ENCODE results near the gene MYCBP2.
A peak's percentile ranks its signal among the peaks of the same experiment; 100 is the strongest.
"Not testable (repeated sequence)": the region's sequence is repeated elsewhere in the genome, so short reads cannot be mapped to it uniquely, and the experiment has no call there.

MYCBP2 gene

DNA sequence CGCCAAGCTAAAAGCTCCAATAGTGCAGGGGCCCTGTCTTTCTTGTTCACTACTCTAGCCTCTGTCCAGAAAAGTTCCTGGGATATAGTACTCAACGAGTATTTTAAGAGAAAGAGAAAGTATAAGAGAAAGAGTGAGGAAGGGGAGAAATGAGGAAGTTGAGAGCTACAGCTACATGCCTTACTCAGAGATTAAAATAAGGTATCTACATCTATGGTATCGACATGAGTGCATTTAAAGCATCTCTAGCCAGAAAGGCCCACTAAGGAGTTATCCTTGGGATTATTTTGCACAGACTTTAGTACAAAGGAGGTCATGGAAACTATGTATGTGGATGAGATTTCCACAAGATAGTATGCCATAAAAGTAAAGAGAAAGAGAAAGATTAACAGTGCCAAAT, 28.5 kb downstream of the MYCBP2 start:
- H3K36me3 Mint-ChIP-seq, result peaks cover 16% of the 10 kb centered on the region
- H3K4me1 Mint-ChIP-seq (ENCODE audit: low read depth), result peaks cover 64% of the 10 kb centered on the region
- H3K27me3 Mint-ChIP-seq, result no peaks in the 10 kb centered on the region
- peak overlapping the region; percentile 13 for H3K27ac Mint-ChIP-seq
- no peaks in the 10 kb centered on the region for H3K9me3 Mint-ChIP-seq (ENCODE audit: low read depth)
- H3K4me3 Mint-ChIP-seq, result peak overlapping the region; percentile 3

DNA sequence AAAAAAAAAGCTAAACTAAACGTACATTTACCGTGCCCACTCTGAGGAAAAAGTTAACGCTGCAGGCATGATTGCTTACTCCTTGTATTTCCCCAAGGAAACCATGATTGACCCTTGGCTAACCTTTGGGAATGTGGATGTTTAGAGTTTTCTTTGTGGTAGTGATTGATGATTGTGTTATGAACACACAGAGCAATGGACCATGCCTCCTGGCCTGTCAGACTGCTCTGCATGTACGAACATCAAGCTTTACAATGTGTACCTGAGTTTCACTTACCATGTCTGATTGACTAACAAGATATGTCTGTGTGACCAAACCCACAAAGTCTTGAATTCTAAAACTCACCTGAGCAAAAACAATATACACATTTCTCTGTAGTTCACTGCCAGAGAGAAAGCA, 35.1 kb downstream of the MYCBP2 start:
- Mint-ChIP-seq H3K4me1 (ENCODE audit: low read depth) (peaks cover 43% of the 10 kb centered on the region), H3K4me3 (no peak overlapping the region), H3K27ac (peak overlapping the region; percentile 79), H3K36me3 (peaks cover 47% of the 10 kb centered on the region), H3K9me3 (ENCODE audit: low read depth) (no peaks in the 10 kb centered on the region), H3K27me3 (no peaks in the 10 kb centered on the region)

DNA sequence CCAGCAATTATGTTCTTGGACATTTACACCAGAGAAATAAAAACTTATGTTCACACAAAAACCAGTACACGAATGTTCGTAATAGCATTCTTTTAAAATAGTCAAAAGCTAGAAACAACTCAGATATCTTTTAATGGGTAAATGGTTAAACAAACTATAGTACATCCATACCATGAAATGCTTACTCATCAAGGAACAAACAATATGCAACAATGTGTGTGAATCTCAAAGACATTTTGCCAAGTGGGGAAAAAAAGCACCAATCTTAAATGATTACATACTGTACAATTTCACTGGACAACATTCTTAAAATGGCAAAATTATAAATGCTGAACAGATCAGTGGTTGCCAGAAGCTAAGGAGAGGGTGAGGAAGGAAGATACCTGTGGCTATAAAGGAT, 36.6 kb downstream of the MYCBP2 start:
- Mint-ChIP-seq H3K4me3 (peak overlapping the region; percentile 47), H3K27ac (peak overlapping the region; percentile 86), H3K4me1 (ENCODE audit: low read depth) (peaks cover 43% of the 10 kb centered on the region)

DNA sequence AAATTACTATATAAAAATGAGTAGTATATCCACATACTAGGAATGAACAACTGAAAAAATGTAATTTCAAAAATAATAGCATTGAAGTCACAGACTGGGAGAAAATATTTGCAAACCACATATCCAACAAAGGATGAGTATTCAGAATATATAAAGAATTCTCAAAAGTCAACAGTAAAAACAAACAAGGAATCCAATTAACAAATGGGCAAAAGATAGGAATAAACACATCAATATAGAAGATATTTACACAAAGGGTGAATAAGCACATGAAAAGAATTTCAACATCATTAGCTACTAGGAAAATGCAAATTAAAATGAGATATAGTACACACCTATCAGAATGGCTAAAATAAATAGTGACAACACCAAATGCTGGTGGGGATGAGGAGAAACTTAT, 37.0 kb downstream of the MYCBP2 start:
- Mint-ChIP-seq H3K27ac (peak overlapping the region; percentile 61), H3K9me3 (ENCODE audit: low read depth) (no peaks in the 10 kb centered on the region), H3K4me1 (ENCODE audit: low read depth) (peaks cover 43% of the 10 kb centered on the region), H3K27me3 (no peaks in the 10 kb centered on the region), H3K36me3 (peaks cover 42% of the 10 kb centered on the region), H3K4me3 (no peak overlapping the region)

More for the DNA sequence above, 36.6 kb downstream of the MYCBP2 start:
- Mint-ChIP-seq H3K9me3 (ENCODE audit: low read depth) (no peaks in the 10 kb centered on the region), H3K27me3 (no peaks in the 10 kb centered on the region), H3K36me3 (peaks cover 42% of the 10 kb centered on the region)

DNA sequence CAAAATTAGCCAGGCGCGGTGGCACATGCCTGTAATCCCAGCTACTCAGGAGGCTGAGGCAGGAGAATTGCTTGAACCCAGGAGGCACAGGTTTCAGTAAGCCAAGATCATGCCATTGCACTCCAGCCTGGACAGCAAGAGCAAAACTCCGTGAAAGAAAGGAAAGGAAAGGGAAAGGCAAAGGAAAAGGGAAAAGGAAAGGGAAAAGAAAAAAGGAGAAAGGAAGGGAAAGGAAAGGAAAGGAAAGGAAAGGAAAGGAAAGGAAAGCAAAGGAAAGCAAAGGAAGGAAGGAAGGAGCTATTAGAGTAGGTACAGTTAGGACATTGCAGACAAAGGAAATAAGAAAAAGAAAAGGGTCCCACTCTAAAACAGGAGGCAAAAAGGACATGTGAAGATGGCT, 41.3 kb downstream of the MYCBP2 start:
- not testable (repeated sequence) for H3K4me3 Mint-ChIP-seq; H3K27me3 Mint-ChIP-seq; H3K9me3 Mint-ChIP-seq (ENCODE audit: low read depth); H3K27ac Mint-ChIP-seq
- peaks cover 27% of the 10 kb centered on the region for H3K4me1 Mint-ChIP-seq (ENCODE audit: low read depth)
- peaks cover 31% of the 10 kb centered on the region for H3K36me3 Mint-ChIP-seq

DNA sequence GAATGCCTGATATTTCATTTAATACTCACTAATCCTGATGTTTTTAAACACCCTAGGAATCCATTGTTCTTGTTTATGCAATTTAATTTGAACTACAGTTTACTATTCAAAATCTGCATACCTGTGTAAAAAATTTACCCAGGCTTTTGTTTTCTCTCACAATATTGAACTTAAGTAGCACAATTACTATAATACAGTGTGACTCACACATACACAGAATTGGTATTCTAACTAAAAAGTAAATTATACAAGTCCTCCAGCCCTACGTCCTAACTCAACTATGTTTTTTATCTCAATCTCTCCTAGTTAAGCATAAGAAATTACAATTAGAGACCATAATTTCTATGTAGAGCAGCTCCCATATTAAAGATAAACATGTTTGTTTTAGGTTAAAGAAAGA, 41.8 kb downstream of the MYCBP2 start:
- no peak overlapping the region for H3K4me3 Mint-ChIP-seq
- H3K27me3 Mint-ChIP-seq, result no peaks in the 10 kb centered on the region
- peaks cover 25% of the 10 kb centered on the region for H3K4me1 Mint-ChIP-seq (ENCODE audit: low read depth)
- H3K27ac Mint-ChIP-seq, result no peak overlapping the region
- no peaks in the 10 kb centered on the region for H3K9me3 Mint-ChIP-seq (ENCODE audit: low read depth)
- H3K36me3 Mint-ChIP-seq, result peaks cover 31% of the 10 kb centered on the region

DNA sequence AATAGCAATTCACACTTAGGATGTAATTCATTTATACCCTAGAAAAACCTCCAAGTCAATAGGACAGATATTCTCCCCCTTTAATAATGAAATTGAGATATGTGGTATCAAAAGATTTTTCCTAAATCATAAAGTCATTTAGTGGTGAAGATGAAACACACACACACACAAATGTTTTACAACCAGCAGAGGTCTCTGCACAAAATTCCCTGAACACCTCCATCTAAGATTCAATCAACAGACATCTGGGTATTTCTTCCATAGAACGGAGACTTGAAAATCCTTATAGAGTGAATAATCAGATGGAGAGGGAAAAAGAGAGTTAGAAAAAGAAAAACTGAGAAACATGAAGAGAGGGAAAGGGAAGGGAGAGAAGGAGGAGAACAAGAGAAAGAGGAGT, 52.8 kb downstream of the MYCBP2 start:
- Mint-ChIP-seq H3K27ac (peak overlapping the region; percentile 61), H3K27me3 (no peaks in the 10 kb centered on the region), H3K4me1 (ENCODE audit: low read depth) (peaks cover 18% of the 10 kb centered on the region), H3K9me3 (ENCODE audit: low read depth) (no peaks in the 10 kb centered on the region), H3K4me3 (no peak overlapping the region), H3K36me3 (peaks cover 6% of the 10 kb centered on the region)

DNA sequence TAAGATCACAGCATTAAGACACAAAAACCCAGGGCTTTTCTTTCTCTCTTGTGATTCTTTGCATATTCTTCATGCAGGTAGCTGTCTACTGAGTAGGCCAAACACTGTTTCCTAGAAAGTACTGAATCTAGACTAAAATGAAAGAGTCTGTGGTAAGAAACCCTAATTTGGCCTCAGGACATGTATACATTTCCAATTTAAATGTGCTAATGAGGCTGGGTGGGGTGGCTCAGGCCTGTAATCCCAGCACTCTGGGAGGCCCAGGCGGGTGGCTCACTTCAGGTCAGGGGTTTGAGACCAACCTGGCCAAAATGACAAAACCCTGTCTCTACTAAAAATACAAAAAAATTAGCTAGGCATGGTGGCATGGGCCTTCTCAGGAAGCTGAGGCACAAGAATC, 57.8 kb downstream of the MYCBP2 start:
- no peaks in the 10 kb centered on the region for H3K27me3 Mint-ChIP-seq
- H3K9me3 Mint-ChIP-seq (ENCODE audit: low read depth), result no peaks in the 10 kb centered on the region
- no peak overlapping the region for H3K4me3 Mint-ChIP-seq
- H3K4me1 Mint-ChIP-seq (ENCODE audit: low read depth), result peaks cover 4% of the 10 kb centered on the region
- no peak overlapping the region for H3K27ac Mint-ChIP-seq
- peaks cover 3% of the 10 kb centered on the region for H3K36me3 Mint-ChIP-seq

DNA sequence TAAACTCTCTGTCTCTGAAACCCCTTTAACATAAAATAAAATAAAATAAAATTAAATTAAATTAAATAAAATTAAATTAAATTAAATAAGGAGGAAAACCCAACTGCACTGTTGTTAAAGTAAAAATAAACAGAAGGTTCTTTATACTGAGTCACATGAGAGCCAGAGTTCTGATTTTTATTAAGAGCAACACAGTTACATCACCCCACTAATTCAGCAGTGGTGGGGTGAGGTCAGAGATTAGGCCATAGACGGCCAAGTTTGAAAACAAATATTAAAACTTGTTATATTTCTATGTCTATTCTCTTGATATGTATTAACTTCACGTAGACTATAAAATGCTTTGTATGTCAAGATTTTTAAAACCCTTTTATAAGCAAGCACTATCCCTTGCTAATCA, 59.5 kb downstream of the MYCBP2 start:
- H3K4me1 Mint-ChIP-seq (ENCODE audit: low read depth), result peaks cover 4% of the 10 kb centered on the region
- H3K27me3 Mint-ChIP-seq, result no peaks in the 10 kb centered on the region
- H3K9me3 Mint-ChIP-seq (ENCODE audit: low read depth), result no peaks in the 10 kb centered on the region
- no peak overlapping the region for H3K27ac Mint-ChIP-seq
- peaks cover 5% of the 10 kb centered on the region for H3K36me3 Mint-ChIP-seq
- H3K4me3 Mint-ChIP-seq, result no peak overlapping the region

DNA sequence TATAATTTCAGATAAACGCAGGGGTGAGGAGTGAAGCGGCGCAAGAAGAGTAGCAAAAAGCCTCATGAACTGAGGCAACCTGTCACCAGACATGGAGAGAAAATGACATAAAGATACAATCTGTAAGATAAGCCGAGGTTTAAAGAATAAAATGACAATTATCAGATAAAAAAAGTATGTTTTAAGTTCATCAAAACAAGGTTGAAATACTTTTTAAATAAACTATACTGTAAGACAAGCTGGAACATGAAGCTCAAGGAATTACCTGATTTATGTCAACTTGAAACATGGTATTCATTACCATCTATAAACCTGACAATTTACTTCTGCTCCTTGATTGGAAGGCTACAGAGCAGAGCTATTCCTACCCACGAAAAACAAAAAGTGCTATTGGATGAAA, 61.6 kb downstream of the MYCBP2 start:
- Mint-ChIP-seq H3K36me3 (peaks cover 5% of the 10 kb centered on the region), H3K27ac (no peak overlapping the region), H3K4me1 (ENCODE audit: low read depth) (peaks cover 4% of the 10 kb centered on the region), H3K4me3 (no peak overlapping the region), H3K27me3 (no peaks in the 10 kb centered on the region), H3K9me3 (ENCODE audit: low read depth) (no peaks in the 10 kb centered on the region)

DNA sequence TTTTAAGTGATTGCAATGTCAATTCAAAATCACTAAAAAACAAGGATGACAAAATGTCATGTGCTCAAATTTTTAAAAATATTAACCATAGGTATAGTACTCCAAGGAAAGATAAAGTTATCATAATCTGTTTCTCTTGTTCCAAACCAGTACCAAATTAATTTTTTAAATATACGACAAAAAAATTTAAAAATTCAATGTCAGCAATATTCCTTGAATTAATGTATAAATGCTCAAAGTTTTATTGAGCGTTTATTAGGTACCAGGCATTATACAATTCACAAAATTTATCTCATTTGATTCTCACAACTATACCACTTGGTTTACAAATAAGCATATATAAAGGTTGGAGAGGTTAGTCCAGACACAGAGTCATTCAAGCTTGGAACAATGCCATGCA, 64.7 kb downstream of the MYCBP2 start:
- H3K4me1 Mint-ChIP-seq (ENCODE audit: low read depth), result peaks cover 5% of the 10 kb centered on the region
- H3K36me3 Mint-ChIP-seq, result peaks cover 14% of the 10 kb centered on the region
- H3K4me3 Mint-ChIP-seq, result no peak overlapping the region
- H3K9me3 Mint-ChIP-seq (ENCODE audit: low read depth), result no peaks in the 10 kb centered on the region
- no peak overlapping the region for H3K27ac Mint-ChIP-seq
- no peaks in the 10 kb centered on the region for H3K27me3 Mint-ChIP-seq

DNA sequence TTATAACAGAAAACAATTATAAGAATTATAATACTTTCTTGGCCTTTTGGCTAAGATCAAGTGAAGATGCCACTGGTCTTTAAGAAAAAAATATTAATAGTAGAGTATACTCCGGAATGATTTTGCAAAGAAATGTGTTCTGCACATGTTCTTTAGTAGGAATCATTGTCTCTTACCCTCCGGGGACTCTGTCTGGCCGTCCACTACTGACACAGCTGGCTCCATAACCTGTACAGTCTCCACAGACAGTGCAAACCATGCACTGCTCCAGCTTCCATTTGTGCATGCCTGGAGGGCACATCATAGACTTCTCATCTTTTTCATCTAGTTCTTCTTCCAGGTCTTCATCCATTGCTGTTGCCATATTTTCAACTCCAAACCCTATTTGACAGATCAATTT, 75.9 kb downstream of the MYCBP2 start:
- Mint-ChIP-seq H3K9me3 (ENCODE audit: low read depth) (no peaks in the 10 kb centered on the region), H3K4me3 (no peak overlapping the region), H3K36me3 (peaks cover 29% of the 10 kb centered on the region), H3K27me3 (no peaks in the 10 kb centered on the region), H3K27ac (peak overlapping the region; percentile 52), H3K4me1 (ENCODE audit: low read depth) (peaks cover 26% of the 10 kb centered on the region)

DNA sequence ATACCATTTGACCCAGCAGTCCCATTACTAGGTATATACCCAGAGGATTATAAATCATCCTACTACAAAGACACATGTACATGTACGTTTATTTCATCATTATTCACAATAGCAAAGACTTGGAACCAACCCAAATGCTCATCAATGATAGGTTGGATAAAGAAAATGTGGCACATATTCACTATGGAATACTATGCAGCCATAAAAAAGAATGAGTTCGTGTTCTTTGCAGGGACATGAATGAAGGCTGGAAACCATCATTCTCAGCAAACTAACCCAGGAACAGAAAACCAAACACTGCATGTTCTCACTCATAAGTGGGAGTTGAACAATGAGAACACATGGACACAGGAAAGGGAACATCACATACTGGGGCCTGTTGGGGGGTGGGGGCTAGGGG, 81.7 kb downstream of the MYCBP2 start:
- H3K4me1 Mint-ChIP-seq (ENCODE audit: low read depth), result peaks cover 18% of the 10 kb centered on the region
- not testable (repeated sequence) for H3K4me3 Mint-ChIP-seq; H3K27me3 Mint-ChIP-seq; H3K9me3 Mint-ChIP-seq (ENCODE audit: low read depth); H3K27ac Mint-ChIP-seq
- peaks cover 31% of the 10 kb centered on the region for H3K36me3 Mint-ChIP-seq

DNA sequence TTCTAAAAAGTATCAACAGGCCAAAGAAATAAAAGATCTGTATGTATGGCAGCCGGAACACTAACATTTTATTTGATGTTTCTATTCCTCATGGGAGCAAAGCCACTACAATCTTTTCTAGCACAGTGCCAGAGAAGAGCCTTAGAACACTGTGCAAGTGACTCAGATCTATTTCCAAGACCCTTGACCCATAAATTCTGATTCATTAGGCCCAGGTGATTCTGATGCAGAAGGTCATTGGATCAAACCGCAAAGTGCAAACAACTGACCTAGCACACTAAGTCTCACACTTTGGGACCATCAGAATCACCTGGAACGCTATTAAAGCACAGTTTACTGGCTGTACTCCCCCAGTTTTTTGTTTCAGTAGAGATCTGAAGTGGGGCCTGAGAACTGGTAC, 87.6 kb downstream of the MYCBP2 start:
- Mint-ChIP-seq H3K4me1 (ENCODE audit: low read depth) (peaks cover 11% of the 10 kb centered on the region), H3K27ac (no peak overlapping the region), H3K36me3 (peaks cover 9% of the 10 kb centered on the region), H3K9me3 (ENCODE audit: low read depth) (no peaks in the 10 kb centered on the region), H3K27me3 (no peaks in the 10 kb centered on the region), H3K4me3 (no peak overlapping the region)

DNA sequence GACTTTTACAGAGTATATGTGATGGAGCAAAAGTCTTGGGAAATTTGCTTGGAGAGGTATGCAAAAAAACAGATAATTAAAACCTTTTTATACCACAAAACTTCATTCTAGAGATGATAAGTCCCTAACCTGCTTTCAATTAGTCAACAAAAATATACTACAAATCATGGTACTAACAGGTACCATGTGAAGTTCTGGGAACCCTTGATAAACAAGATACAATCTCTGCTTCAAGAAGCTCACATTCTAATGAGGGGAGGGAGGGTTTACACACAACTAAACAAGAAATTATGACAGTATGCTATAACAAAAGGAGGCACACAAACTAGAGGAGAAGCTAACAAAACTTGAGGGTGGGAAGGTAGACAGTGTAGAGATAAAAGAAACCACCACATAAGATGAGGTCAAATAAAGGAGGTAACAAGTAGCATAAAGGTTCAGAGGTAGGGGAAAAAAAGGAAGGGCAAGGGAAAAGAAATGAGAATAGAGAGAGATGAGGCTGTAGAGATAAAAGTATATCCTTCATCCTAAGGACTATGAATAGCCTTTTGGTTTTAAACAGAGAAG, 91.4 kb downstream of the MYCBP2 start:
- Mint-ChIP-seq H3K4me3 (no peak overlapping the region), H3K27me3 (no peaks in the 10 kb centered on the region), H3K4me1 (ENCODE audit: low read depth) (peaks cover 19% of the 10 kb centered on the region), H3K27ac (no peak overlapping the region), H3K36me3 (peaks cover 10% of the 10 kb centered on the region), H3K9me3 (ENCODE audit: low read depth) (no peaks in the 10 kb centered on the region)

DNA sequence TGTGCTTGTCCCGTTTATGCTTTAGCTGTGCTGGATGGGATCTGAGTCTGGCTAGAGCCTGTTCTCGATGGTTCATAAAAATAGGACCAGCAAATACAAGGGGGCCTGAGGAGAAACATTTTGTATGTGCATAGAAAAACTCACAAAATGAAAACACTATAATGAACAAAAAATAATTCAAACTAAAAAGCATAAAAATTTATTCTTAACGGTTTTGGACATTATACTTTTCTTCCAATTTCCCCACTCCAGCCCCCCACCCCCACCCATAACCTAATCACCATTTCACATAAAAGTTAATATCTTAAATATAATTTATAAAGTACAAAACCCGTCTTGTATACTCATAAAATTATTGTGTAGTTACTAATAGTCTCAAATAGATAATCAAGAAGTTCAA, 93.7 kb downstream of the MYCBP2 start:
- no peaks in the 10 kb centered on the region for H3K9me3 Mint-ChIP-seq (ENCODE audit: low read depth)
- H3K27me3 Mint-ChIP-seq, result no peaks in the 10 kb centered on the region
- H3K4me1 Mint-ChIP-seq (ENCODE audit: low read depth), result peaks cover 25% of the 10 kb centered on the region
- peaks cover 11% of the 10 kb centered on the region for H3K36me3 Mint-ChIP-seq
- H3K27ac Mint-ChIP-seq, result no peak overlapping the region
- H3K4me3 Mint-ChIP-seq, result no peak overlapping the region
